Measurements from ENCODE around the gene PFDN5.

DNA sequence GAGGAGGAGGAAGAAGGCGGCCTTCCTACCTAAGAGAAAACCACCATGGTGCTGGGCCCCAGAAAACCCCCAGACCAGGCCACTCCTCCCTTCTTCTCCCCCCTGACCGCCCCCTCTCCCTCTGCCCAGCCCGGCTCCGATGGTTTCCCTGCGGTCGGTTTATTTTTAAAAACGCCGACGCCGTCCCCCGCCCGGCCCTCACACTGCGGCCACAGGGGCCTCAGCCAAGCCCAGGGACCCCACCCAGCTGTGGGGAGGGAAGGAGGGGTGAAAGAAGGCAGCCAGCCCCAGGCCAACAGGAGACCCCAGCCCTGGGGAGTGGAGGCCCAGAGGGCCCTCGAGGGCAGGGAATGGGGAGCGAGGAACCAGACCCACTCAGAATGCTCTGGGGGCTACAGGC is 37.4 kb downstream of the PFDN5 start:
- TF ChIP-seq, protein P1, sequence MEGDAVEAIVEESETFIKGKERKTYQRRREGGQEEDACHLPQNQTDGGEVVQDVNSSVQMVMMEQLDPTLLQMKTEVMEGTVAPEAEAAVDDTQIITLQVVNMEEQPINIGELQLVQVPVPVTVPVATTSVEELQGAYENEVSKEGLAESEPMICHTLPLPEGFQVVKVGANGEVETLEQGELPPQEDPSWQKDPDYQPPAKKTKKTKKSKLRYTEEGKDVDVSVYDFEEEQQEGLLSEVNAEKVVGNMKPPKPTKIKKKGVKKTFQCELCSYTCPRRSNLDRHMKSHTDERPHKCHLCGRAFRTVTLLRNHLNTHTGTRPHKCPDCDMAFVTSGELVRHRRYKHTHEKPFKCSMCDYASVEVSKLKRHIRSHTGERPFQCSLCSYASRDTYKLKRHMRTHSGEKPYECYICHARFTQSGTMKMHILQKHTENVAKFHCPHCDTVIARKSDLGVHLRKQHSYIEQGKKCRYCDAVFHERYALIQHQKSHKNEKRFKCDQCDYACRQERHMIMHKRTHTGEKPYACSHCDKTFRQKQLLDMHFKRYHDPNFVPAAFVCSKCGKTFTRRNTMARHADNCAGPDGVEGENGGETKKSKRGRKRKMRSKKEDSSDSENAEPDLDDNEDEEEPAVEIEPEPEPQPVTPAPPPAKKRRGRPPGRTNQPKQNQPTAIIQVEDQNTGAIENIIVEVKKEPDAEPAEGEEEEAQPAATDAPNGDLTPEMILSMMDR (IDR thresholded peaks at IDR 0.05; ENCODE audit: borderline replicate concordance, extremely low read depth, low read length, poor library complexity, severe bottlenecking): no peak
- TF ChIP-seq EZH2 (IDR thresholded peaks at IDR 0.05; ENCODE audit: borderline replicate concordance, low read depth, low read length, severe bottlenecking): no peak

Data from DND-41 (cell line).